Embryonic facial prominence (tissue), 1 donor: ENCODE measurements around the gene ADAMTS17.

Experiments used
- DNase-seq: peaks from one replicate; pipeline ENCODE4 v3.0.0-alpha.2; 2016; ENCODE audit errors: extremely low spot score

The ADAMTS17 gene

GRCh38 chr15:100030586-100031229, 311.1 kb downstream of the ADAMTS17 start:
- no peak for DNase-seq

DNA sequence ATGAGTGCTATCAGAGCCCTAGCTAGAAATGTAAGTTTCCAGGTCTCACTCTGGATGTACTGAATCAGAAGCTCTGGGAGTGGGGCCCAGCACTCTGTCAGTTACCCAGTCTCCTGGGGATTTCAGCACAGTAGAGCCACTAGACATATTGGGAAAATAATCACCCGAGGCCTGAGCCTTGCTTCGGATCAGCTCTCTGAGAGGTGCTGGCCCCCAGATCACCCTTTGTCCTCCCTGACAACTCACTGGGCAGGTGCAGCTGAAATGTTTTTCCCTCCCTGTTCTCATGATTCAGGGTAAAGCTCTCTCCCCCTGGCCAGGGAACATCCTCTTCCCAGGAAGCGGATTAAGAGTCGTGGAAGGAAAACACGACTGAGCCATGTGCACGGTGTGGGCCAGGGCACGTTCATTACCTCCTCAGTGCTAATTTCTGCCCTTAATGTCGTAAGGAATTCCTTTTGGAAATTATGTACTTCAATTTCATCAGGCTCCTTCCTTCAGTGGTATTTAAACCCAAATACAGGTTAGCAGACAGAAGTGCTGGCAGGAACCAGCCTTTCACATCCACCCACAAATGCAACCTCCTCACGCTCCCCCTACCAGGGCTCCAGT, 311.8 kb downstream of the ADAMTS17 start:
- DNase-seq = no peak

- no peak for DNase-seq
These were observed 312.7 kb downstream of the ADAMTS17 start for GRCh38 chr15:100029045-100029444.

DNA sequence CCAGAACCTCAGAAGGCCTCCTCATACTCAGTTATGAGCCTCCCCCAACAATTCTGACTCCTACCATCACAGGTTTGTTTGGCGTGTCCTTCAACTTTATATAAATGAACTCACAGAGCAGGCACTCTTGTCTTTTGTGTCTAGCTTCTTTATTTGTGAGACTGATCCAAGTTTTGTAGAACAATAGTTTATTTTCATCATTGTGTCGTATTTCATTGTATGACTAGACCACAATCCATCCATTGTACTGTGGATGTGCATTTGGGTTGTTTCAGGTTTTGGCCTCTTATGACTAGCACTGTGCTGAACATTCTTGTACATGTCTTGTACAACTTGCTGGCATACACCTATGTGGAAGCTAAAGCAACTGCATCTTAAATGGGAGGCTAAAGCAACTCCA, 315.7 kb downstream of the ADAMTS17 start:
- DNase-seq = no peak

GRCh38 chr15:100022806-100023205, 319.0 kb downstream of the ADAMTS17 start:
- DNase-seq = no peak

GRCh38 chr15:100022391-100022790, 319.4 kb downstream of the ADAMTS17 start:
- DNase-seq = no peak

DNA sequence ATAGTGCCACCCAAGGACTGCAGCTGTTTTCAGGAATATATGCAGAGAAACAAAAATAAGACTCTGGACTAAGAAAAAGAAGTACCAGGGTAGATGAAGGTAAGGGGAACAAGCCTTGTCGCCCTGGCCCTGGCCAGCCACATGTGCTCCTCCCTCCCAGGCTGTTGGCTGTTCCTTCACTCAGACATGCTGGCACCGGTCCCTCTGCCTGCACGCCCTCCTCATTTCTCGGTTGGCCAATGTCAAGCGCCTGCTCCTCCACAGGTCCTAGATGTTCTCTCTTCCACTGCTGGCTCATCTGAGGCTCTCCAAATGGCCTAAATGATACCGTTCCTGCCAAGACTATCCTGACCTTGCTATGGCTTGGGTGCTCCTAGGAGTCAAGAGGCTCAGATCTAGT, 320.1 kb downstream of the ADAMTS17 start:
- no peak for DNase-seq

GRCh38 chr15:100020614-100021013, 321.2 kb downstream of the ADAMTS17 start:
- DNase-seq = no peak

- no peak for DNase-seq
These were observed 321.6 kb downstream of the ADAMTS17 start for GRCh38 chr15:100020189-100020588.

DNA sequence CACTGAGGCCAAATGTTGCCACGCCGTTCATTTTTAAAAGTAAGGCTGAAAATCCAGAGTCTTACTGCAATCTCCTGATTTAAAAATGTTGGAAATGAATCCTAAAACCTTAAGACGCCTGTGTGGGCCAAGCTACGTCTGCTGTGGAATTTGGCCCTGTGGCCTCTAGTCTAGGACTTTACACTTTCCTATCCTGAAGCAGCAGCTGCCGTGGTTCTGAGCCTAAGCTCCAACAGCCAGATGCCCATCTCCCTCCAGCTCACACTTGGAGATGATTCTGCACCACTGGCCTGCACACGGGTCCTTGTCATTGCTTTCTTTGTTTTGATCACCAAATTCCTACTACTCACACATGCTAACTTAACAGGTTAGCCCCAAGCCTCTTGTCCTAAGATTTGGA, 322.2 kb downstream of the ADAMTS17 start:
- no peak for DNase-seq

GRCh38 chr15:100018191-100018590, 323.6 kb downstream of the ADAMTS17 start:
- no peak for DNase-seq

- DNase-seq = no peak
These were observed 324.6 kb downstream of the ADAMTS17 start for GRCh38 chr15:100017140-100017539.

DNA sequence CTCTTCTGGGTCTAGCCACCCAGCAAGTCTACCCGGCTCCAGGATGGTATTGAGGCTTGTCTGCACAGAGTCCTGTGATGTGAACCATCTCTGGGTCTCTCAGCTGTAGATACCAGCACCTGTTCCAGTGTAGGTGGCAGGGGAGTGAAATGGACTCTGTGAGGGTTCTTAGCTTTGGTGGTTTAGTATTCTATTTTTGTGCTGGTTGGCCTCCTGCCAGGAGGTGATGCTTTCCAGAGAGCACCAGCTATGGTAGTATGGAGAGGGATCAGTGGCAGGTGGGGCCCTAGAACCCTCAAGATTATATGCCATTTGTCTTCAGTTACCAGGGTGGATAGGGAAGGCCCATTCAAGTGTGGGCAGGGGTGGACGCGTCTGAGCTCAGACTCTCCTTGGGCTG, 325.1 kb downstream of the ADAMTS17 start:
- DNase-seq = no peak

DNA sequence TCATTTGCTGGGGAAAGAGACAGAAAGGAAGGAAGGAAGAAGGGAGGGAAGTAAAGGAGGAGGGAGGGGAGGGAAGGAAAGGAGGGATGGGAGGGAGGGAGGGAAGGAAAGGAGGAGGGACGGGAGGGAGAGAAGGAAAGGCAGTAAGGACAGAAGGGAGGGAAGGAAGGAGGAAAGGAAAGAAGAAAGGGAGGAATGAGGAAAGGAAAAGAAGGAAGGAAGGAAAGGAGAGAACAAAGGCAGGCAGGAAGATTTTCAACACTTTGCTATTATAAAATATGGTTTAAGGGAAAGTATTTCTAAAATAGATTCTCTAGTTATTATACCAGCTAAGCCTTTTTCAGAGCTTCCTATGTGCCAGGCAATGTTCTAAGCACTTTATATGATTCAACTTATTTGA, 330.5 kb downstream of the ADAMTS17 start:
- DNase-seq = no peak

DNA sequence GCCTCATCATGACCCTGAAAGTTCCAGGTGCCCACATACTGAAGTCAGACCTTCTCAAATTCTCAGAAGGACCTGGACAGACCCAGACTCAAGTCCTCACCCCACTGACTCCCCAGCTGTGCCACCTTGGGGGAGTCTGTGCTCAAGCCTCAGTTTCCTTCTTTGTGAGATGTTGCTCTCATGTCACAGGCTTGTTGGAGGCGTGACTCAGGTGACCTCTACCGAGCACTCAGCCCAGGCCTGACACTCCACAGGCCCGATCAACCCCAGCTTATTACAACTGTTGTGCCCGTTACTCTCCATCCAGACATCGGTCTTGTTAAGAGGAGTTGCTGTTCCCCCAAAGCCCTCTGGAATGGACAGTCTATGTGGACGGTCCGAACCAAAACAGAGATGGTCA, 332.4 kb downstream of the ADAMTS17 start:
- no peak for DNase-seq

DNA sequence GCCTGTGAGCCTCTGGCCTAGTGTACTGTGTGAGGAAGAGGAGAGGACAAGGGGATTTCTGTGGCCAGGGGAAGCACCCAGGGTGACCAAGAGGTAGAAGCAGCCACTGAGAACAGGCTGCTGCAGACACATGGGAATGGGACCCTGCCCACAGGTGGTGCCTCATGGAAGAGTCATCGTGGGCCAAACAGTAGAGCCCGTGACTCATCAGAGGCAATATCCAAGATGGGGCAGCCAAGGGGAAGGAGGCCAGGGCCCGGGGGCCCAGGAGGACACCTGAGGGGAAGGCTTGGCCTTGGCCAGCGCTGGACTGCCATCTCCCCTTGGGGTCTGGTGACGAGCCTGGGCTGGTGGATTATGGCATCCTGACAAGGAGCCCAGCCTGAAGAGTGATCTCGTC, 333.5 kb downstream of the ADAMTS17 start:
- DNase-seq = no peak

DNA sequence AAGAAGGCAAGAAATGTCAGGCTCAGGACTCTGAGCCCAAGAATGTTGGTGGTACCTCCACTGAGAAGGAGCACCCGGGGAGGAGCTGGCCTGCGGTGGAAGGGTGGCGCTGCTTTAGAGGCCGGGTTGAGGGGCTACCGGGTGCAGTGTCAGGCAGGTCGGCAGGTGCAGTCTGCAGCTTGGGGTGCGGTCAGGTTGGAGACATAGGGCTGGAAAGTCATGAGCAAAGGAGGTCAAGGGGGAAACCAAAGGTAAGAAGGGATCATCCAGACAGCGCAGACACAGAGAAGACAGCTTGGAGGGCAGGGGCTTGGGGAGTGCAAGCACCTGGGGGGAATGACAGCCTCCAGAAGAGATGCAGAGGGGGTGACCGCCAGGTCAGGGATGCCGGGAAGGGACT, 334.2 kb downstream of the ADAMTS17 start:
- no peak for DNase-seq

- DNase-seq = no peak
These were observed 336.1 kb downstream of the ADAMTS17 start for GRCh38 chr15:100005715-100006114.

- no peak for DNase-seq
These were observed 336.8 kb downstream of the ADAMTS17 start for GRCh38 chr15:100005013-100005412.

DNA sequence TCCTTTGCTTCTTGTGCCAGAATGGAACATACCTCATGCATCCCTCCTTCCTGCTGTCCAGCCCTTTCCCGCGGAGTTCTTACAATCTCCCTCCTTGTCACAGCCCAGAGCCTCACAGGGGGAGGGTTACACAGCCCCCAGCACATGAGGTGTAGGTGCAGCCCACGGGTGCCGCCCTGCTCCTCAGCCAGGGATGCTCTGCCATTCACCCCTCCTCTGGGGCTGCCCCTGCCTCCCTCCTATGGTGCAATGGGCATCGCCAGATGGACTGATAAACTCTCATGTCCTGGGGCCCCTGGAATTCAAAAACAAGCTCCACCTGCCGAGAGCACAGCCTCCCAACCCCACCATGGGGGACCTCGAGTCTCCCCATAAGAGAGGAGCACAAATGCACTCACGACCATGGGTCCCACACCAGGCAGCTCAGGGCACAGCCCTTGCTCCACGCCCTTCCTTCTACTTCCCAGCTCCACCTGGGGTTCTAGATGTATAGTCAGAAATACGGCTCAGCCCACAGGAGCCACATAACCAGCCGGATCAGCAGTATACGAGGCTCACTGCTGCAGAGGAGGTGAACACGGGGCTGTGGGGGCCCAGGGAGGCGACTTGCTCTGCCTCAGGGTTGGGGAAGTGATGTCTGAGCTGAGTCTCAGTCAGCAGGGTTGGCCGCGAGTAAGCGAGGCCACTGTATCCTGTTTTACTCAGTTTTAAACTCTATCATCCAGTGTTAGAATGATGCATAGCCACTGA, 338.8 kb downstream of the ADAMTS17 start:
- DNase-seq = no peak

DNA sequence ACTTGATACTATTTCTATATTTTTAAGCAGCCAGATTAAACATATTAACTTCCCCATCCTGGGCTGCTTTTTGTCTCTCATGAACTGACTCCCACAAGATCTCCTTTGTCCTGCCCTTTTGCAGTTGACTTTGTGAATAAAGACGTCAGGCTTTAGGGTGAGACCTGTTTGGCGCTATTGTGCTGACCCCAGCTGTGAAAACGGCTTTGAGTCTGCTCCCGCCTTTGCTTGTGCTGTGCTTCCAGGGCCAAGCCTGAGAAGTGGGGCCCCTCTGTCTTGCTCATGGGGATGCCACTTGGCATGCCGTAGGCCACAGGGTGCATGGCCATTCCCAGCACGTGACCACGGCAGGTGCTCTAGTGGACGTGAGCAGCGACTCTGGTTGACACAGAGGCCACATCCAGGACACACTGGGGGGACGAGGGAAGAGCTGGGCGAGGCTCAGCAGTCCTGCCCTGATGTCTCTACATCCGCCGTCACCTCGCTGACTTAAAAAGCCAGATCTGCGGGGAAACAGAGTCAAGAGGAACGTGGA, 339.6 kb downstream of the ADAMTS17 start:
- no peak for DNase-seq

DNA sequence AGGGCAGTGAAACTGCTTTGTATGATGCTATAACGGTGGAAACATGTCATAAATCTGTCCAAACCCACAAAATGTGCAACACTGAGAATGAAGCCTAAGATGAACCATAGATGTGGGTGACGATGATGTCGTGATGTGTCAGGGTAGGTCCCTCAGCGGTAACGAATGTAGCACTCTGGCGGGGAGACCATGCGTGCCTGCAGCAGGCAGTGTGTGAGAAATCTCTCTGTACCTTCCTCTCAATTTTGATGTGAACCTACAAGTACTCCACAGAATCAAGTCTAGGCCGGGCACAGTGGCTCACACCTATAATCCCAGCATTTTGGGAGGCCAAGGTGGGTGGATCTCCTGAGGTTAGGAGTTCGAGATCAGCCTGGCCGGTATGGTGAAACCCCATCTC, 340.4 kb downstream of the ADAMTS17 start:
- no peak for DNase-seq
